Measurements from ENCODE around the gene PRSS27.
A peak's percentile ranks its signal among the peaks of the same experiment; 100 is the strongest.
"Not testable (repeated sequence)": the region's sequence is repeated elsewhere in the genome, so short reads cannot be mapped to it uniquely, and the experiment has no call there.

PRSS27 gene

GRCh38 chr16:2724816-2725348, 4.9 kb upstream of the PRSS27 start:
- no peak for DNase-seq (ENCODE audit: low read depth in 2 of 2)

- DNase-seq (ENCODE audit: low read depth in 2 of 2), result no peak
Observed at GRCh38 chr16:2724088-2724676, 4.2 kb upstream of the PRSS27 start.

- DNase-seq (ENCODE audit: low read depth in 2 of 2), result not testable (repeated sequence)
Observed at GRCh38 chr16:2721634-2722173, 1.7 kb upstream of the PRSS27 start.

GRCh38 chr16:2720719-2721633, 952 bp upstream of the PRSS27 start:
- peak; percentile 60 to 72 for DNase-seq (ENCODE audit: low read depth in 2 of 2)

- no peak for DNase-seq (ENCODE audit: low read depth in 2 of 2)
Observed at GRCh38 chr16:2719328-2720063, 528 bp downstream of the PRSS27 start.

- DNase-seq (ENCODE audit: low read depth in 2 of 2), result no peak
Observed at GRCh38 chr16:2717383-2718263, 2.4 kb downstream of the PRSS27 start.

- no peak for DNase-seq (ENCODE audit: low read depth in 2 of 2)
Observed at GRCh38 chr16:2716948-2717347, 3.1 kb downstream of the PRSS27 start.

- no peak for DNase-seq (ENCODE audit: low read depth in 2 of 2)
Observed at GRCh38 chr16:2715966-2716885, 3.8 kb downstream of the PRSS27 start.

GRCh38 chr16:2715519-2715918, 4.5 kb downstream of the PRSS27 start:
- DNase-seq (ENCODE audit: low read depth in 2 of 2), result peak; percentile 73 to 74

GRCh38 chr16:2715064-2715463, 5.0 kb downstream of the PRSS27 start:
- no peak for DNase-seq (ENCODE audit: low read depth in 2 of 2)

- DNase-seq (ENCODE audit: low read depth in 2 of 2), result no peak
Observed at GRCh38 chr16:2713985-2714774, 5.8 kb downstream of the PRSS27 start.

GRCh38 chr16:2713523-2713922, 6.5 kb downstream of the PRSS27 start:
- no peak for DNase-seq (ENCODE audit: low read depth in 2 of 2)

GRCh38 chr16:2712546-2712945, 7.5 kb downstream of the PRSS27 start:
- no peak for DNase-seq (ENCODE audit: low read depth in 2 of 2)

- DNase-seq (ENCODE audit: low read depth in 2 of 2), result no peak
Observed at GRCh38 chr16:2712063-2712441, 8.0 kb downstream of the PRSS27 start.

- no peak for DNase-seq (ENCODE audit: low read depth in 2 of 2)
Observed at GRCh38 chr16:2711370-2712062, 8.5 kb downstream of the PRSS27 start.

- DNase-seq (ENCODE audit: low read depth in 2 of 2), result no peak
Observed at GRCh38 chr16:2710711-2711231, 9.3 kb downstream of the PRSS27 start.

- no peak for DNase-seq (ENCODE audit: low read depth in 2 of 2)
Observed at GRCh38 chr16:2710021-2710710, 9.9 kb downstream of the PRSS27 start.

- DNase-seq (ENCODE audit: low read depth in 2 of 2), result no peak
Observed at GRCh38 chr16:2709588-2709984, 10.4 kb downstream of the PRSS27 start.

All from stimulated activated CD8-positive, alpha-beta memory T cell treated with anti-CD3 and anti-CD28 coated beads, Interleukin-2, amount 100 ng/mL, for 1 hour (primary cell).